GM19438 (cell line): Measurements from ENCODE around the gene HSD17B4.
"Not testable (repeated sequence)": the region's sequence is repeated elsewhere in the genome, so short reads cannot be mapped to it uniquely, and the experiment has no call there.

Experiments
- ATAC-seq: cut with Tn5 transposase; IDR thresholded peaks from one replicate; pipeline ENCODE4 v1.9.1; 2021; ENCODE audit warnings: low read depth; ENCODE audit not compliant: unreplicated experiment

Gene HSD17B4

GRCh38 chr5:119473241-119473640 is 20.9 kb downstream of the HSD17B4 start:
- ATAC-seq = no peak

DNA sequence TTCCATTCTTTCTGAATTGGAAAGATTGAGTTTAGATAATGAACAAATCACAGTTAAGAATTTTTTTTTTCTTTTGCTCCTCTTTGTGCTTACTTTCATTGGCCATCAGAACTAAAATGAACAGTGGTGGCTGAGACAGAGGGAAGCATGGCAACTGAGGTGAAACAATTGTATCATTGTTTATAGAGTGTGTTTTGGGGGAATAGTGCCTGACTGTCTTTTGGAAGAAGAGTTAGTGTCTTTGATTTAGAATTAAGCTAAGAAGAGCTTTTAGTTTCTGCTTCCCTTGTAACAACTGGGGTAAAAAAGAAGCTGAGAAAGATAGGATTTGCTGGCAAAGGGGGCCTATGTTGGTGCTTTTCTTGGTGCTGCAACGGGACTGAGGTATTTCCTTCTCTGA is 24.0 kb downstream of the HSD17B4 start:
- ATAC-seq = no peak

DNA sequence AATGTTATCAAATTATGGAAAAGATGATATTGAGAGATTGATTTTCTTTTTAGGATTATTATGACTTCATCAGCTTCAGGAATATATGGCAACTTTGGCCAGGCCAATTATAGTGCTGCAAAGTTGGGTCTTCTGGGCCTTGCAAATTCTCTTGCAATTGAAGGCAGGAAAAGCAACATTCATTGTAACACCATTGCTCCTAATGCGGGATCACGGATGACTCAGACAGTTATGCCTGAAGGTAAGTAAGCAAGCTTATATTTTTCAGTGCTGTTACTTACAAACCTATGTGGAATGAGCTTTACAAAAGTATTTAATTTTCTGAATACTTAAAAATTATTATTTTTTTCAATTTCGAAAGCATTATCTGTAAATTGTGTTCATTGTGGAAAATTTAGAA is 26.5 kb downstream of the HSD17B4 start:
- no peak for ATAC-seq

DNA sequence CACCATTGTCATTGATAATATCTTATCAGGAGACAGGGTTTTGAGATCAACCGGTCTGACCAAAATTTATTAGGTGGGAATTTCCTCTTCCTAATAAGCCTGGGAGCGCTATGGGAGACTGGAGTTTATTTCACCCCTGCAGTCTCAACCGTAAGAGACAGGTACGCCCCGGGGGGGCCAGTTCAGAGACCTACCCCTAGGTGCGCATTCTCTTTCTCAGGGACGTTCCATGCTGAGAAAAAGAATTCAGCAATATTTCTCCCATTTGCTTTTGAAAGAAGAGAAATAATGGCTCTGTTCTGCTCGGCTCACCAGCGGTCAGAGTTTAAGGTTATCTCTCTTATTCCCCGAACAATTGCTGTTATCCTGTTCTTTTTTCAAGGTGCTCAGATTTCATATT is 28.3 kb downstream of the HSD17B4 start:
- ATAC-seq = not testable (repeated sequence)

DNA sequence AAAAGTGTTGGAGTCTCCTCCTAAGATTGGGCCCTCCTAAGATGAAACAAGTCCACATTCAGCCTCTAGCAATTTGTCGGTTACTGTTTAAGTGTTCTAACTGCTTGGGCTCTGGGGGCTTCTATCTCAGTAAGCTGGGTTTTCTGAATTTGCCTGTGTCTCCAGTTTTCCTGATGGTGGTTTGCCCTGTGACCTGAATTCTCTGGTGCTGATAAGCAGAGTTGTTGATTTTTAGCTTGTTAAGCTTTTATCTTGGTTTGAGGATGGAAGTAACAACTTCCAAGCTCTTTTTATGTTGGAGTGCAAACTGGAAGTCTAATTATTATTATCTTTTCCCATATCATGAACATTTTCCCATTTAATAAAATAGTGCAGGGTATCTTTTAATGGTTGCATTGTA is 30.9 kb downstream of the HSD17B4 start:
- no peak for ATAC-seq

DNA sequence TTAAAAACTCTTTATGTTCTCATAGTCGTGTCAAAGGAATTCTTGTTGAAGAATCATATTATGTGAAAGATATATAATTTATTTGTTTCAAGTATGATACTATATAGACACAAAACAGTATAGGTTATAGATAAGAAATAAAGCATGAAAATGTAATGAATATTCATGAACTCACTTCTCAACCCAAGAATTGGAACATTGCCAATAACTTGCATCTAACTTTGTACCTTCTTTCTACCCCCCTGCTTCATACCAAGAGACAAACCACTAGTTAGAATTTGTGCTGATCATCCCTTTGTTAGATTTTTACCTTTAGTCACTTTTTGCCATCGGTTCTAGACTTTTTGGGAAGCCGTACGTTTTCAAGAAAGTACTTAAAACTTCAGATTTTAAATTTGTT is 32.6 kb downstream of the HSD17B4 start:
- no peak for ATAC-seq

DNA sequence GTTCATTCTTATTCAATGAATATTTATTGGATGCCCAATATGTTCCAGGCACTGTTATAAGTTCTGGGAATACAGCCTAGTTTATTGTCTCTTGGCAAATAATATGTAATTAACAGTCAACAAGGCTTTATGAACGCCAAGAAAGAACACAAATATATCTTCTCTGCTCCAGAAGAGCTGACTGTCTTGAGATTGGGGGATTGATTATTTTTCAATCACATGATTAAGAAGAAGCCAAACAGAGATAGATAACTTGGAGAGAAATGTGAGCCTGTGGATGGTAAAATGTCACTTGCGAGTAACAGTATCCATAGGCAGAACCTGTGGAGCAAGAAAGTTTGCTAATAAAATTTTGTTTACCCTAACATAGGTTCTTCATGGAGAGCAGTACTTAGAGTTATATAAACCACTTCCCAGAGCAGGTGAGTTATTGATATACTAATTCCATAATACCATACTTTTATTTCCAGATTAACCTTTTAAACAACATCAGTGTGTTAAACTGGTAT is 49.4 kb downstream of the HSD17B4 start:
- ATAC-seq = no peak

DNA sequence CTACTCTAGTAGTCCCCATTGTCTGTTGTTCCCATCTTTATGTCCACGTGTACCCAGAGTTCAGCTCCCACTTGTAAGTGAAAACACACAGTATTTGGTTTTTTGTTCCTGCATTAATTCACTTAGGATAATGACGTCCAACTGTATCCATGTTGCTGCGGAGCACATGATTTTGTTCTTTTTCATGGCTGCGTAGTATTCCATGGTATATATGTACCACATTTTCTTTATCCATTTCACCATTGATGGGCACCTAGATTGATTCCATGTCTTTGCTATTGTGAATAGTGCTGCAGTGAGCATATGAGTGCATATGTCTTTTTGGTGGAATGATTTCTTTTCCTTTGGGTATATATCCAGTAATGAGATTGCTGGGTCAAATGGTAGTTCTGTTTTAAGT is 51.6 kb downstream of the HSD17B4 start:
- not testable (repeated sequence) for ATAC-seq

DNA sequence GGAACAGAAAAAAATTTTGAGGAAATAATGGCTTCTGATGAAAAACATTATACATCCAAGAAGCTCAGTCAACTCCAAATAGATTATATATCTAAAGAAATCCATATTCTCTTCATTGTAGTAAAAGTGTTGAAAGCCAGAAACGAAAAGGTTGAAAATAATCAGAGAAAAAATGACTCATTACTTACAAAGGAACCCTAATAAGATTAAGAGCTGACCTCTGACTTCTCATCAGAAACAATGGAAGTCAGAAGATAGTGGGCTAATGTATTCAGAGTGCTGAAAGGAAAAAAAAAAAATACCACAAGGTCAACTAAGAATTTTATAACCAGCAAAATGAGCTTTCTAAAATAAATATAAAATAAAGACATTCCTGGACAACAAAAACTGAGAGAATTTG is 60.0 kb downstream of the HSD17B4 start:
- ATAC-seq = no peak

GRCh38 chr5:119515192-119515591 is 62.9 kb downstream of the HSD17B4 start:
- ATAC-seq = no peak

DNA sequence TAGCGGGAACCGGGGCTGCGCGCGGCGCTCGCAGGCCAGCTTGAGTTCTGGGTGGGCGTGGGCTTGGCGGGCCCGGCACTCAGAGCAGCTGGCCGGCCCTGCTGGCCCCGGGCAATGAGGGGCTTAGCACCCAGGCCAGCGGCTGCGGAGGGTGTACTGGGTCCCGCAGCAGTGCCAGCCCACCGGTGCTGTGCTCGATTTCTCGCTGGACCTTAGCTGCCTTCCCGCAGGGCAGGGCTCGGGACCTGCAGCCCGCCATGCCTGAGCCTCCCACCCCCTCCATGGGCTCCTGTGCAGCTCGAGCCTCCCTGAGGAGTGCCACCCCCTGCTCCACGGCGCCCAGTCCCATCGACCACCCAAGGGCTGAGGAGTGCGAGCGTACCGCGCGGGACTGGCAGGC is 64.8 kb downstream of the HSD17B4 start:
- not testable (repeated sequence) for ATAC-seq

- ATAC-seq = no peak
Observed at GRCh38 chr5:119521232-119521631, 68.9 kb downstream of the HSD17B4 start.

GRCh38 chr5:119522841-119523240 is 70.5 kb downstream of the HSD17B4 start:
- ATAC-seq = no peak

GRCh38 chr5:119524485-119524884 is 72.2 kb downstream of the HSD17B4 start:
- no peak for ATAC-seq

DNA sequence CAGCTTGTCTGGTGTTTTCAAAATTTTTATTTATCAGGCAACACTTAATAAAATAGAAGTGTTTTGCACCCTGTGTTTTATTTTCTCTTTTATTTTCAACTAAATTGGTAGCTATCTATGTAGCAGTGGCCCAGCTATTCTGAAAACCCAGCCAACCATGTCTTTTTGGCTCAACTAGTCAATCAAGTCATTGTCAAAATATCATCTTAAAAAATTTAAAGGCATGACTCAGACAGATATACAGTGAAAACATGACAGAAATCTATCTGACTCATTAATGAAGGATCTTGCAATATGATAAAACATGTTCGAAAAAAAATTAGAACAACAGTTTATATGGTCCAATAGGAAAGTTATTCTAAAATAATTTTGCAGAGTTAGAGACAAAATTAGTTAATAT is 75.1 kb downstream of the HSD17B4 start:
- ATAC-seq = no peak

GRCh38 chr5:119529811-119530210 is 77.5 kb downstream of the HSD17B4 start:
- no peak for ATAC-seq

- ATAC-seq = no peak
Observed at GRCh38 chr5:119532637-119533036, 80.3 kb downstream of the HSD17B4 start.

- ATAC-seq = peak; percentile 99
Observed at GRCh38 chr5:119537704-119538103, 85.4 kb downstream of the HSD17B4 start.

DNA sequence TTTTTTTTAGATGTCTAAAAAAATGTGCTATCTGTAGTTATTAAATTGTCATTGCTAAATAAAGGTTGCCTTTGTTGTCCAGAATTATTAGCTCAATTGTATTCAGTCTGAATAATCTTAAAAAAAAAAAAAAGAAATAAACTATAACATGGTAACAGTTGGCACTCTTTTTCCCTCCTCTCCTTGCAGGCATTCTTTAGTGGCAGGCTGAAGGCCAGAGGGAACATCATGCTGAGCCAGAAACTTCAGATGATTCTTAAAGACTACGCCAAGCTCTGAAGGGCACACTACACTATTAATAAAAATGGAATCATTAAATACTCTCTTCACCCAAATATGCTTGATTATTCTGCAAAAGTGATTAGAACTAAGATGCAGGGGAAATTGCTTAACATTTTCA is 89.4 kb downstream of the HSD17B4 start:
- ATAC-seq = no peak

- no peak for ATAC-seq
Observed at GRCh38 chr5:119551819-119552218, 99.5 kb downstream of the HSD17B4 start.

GRCh38 chr5:119554597-119554996 is 102.3 kb downstream of the HSD17B4 start:
- no peak for ATAC-seq

DNA sequence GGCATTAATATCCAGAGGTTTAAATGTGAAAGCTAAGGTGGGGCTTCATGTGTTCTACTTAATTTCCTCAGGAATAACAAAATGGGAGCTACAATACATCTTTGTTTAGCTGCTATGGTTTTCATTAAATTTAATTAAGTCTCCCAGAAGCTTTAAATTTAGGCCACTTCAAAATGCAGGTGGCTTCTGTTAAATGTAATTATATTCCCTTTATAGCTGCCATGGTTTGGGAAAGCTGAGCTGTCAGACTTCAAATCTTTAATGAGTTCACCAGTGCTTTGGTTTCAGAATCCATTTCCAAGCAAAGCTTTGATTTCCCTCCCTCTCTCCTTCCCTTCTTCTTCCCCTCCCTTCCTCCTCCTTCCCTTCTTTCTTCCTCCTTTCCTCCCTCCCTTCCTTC is 118.6 kb downstream of the HSD17B4 start:
- no peak for ATAC-seq

DNA sequence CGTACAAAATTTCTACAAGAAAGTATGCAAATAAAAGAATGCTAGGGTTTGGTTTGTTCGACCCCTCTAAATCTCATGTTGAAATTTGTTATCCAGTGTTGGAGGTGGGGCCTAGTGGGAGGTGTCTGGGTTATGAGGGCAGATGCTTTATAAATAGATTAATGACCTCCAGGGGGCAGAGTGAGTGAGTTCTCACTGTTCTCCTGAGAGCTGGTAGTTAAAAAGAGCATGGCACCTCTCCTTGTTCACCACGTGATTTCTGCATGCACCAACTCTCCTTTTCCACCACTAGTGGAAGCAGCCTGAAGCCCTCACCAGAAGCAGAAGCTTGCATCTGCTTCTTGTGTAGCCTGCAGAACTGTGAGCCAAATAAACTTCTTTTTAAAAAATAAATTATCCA is 126.6 kb downstream of the HSD17B4 start:
- ATAC-seq = peak; percentile 46
